HG02938 (cell line): Measurements from ENCODE around the gene VRK3.
"Not testable (repeated sequence)": the region's sequence is repeated elsewhere in the genome, so short reads cannot be mapped to it uniquely, and the experiment has no call there.

Source experiments
- ATAC-seq: cut with Tn5 transposase; IDR thresholded peaks from one replicate; pipeline ENCODE4 v1.9.1; 2021; ENCODE audit warnings: mild to moderate bottlenecking, moderate library complexity; ENCODE audit not compliant: unreplicated experiment

Gene VRK3

GRCh38 chr19:50025022-50025793 is at the start of gene VRK3:
Gene VRK3, minus strand, starts transcription at chr19:50025372. Its CDS starts 9,210 bp downstream, at chr19:50016162.
- peak; percentile 85 for ATAC-seq

DNA sequence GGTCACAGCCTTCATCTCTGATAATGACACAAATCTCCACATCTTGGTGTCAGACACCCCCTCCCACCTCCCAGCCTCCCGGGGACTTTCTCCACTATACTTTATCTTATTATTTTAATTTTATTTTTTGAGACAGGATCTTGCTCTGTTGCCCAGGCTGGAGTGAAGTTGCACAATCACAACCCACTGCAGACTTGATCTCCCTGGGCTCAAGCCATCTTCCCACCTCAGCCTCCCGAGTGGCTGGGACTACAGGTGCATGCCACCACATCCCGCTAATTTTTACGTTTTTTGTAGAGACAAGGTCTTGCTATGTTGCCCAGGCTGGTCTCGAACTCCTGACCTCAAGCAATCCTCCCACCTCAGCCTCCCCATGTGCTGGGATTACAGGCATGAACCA is 43.2 kb upstream of the VRK3 start:
- not testable (repeated sequence) for ATAC-seq

- ATAC-seq = no peak
Measured at GRCh38 chr19:50067575-50067974, 42.4 kb upstream of the VRK3 start.

- ATAC-seq = no peak
Measured at GRCh38 chr19:50065938-50066337, 40.8 kb upstream of the VRK3 start.

DNA sequence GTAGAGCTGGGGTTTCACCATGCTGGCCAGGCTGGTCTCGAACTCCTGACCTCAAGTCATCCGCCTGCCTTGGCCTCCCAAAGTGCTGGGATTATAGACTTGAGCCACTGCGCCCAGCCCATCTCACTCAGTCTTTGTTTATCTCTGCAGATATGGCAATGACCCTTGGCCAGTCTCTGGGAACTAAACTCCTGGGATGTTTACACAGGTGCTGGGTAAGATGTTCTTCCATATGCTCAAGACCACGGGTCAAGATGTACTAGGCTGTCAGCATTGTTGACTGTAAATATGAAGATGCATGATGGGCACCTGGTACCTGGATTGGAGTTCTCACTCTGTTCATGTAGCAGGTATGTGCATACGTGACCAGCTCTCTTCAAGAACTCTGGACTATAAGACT is 36.5 kb upstream of the VRK3 start:
- ATAC-seq = no peak

DNA sequence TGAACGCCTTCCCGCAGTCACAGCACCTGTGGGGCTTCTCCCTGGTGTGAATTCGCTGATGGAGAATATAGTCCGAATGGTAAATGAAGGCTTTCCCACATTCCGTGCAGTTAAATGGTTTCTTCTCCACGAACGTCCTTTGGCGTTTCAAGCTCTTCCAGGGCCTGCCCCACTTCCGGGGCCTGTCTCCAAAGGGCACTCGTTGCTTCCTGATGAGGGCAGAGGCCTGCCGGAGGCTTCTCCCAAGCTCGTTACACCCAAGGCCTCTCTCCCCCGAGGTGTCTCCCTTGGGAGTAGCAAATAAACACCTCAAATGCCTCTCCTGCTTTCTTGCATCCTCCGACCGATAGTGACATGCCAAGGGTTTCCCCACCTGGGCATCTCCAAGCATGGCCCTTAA is 34.9 kb upstream of the VRK3 start:
- no peak for ATAC-seq

GRCh38 chr19:50059045-50059444 is 33.9 kb upstream of the VRK3 start:
- no peak for ATAC-seq

GRCh38 chr19:50058425-50058824 is 33.3 kb upstream of the VRK3 start:
- ATAC-seq = no peak

DNA sequence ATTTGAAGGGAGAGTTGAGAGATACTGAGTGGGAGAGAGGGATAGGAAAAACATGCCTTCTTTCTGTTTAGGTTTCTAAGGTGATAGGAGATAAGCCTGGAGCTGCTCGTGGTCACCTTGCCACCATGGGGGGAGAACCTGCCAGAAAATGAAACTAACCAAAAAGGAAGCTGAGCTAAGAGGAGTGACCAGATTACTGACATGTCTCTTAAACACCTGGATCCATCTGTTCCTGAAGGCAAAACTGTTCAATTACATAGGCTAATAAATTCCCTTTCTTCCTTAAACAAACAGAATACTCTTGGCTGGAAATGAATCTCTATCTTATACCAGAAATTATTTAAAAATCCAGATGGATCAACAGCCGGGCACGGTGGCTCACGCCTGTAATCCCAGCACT is 27.9 kb upstream of the VRK3 start:
- no peak for ATAC-seq

DNA sequence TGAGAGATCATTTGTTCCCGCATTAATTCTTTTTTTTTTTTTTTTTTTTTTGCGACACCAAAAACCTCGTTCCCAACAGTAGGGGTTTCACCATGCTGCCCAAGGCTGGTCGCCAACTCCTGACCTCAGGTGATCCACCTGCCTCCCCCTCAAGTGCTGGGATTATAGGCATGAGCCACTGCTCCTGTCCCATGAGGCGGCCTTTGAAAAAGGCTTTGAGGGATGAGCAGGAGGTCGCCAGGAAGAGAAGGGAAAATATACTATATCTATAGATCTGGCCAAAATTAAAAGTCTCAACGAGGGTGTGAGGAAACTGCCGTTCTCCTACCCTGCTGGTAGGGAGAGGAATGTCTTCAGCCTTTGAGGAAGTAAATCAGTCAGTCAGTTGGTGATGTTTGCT is 26.8 kb upstream of the VRK3 start:
- ATAC-seq = no peak

DNA sequence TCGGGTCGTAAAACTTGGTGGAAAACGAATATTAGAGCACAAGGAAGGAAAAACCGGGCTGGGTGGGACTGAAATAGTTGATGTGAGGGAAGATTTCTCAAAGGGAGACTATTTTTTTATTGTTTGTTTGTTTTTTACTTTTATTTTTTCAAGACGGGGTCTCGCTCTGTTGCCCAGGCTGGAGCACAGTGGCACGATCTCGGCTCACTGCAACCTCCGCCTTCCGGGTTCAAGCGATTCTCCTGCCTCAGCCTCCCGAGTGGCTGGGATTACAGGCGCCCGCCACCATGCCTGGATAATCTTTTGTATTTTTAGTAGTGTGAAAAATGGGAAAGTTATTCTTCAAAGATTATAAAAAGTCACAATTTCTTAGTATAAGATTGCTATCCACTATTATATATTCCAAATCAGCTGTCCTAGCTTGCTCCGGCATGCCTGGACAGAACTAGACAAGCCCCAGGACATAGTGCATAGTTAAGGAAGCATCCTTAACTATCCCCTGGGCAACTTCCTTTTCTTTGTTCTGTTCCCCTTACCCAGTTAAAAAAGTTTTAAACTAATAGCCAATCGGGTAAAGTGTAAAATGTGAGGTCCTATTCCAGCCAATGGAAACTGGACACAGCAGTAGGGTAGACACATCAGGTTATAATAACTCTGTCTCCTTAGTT is 26.2 kb upstream of the VRK3 start:
- not testable (repeated sequence) for ATAC-seq

DNA sequence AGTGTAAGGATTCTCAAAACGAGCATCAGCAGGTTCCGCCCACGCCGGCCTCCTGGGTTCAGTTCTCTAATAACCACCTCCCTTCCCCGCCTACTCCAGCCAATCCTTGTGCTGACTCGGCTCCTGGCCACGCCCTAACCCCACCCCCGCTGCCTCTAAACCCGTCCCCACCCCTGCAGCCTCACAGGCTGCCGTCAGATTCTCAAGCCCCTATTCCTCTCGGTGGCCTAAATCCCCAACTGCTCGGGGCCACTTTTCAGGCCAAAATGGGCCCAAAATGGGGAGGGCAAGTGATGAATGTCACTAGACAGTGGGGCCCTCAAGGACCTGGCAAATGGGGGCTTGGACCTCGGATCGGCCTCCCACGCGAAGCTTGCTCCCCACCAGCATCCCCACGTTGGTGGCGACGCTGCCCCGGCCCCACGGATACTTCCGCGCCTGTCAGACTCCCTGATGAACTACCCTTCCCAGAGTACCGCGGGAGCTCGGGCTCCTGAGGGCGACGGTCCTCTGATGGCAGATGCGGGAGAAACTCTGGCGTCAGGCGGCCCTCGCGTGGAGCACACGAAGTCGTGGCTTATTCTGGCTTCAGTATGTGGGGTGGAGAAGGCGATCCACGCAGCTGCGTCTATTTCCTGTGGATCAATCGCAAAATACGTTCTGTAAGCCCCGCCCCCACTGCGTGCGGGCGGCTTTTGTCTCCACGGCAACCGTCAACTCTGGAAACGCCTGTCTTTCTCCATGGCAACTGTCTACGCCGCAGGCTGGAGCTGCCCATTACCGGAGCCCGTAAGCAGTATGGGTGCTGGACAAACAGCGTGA is 25.4 kb upstream of the VRK3 start:
- ATAC-seq = peak; percentile 42

DNA sequence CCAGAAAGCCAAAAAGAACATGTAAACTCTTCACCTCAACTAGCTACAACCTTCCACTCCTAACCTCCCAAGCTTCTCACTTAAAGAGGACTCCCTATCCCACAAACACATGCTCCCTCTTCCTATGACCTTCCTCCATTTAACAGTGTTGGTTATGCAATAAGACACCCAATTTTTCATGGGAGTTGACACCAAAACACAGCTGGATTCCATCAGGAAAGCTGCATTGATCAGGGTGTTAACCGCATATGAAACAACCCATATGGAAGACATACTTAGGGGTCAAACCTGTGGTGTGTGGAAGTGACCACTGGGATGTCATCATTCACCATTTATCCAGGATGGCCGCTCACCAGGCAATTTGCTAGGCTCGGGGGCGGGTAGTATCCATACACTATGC is 22.5 kb upstream of the VRK3 start:
- no peak for ATAC-seq

DNA sequence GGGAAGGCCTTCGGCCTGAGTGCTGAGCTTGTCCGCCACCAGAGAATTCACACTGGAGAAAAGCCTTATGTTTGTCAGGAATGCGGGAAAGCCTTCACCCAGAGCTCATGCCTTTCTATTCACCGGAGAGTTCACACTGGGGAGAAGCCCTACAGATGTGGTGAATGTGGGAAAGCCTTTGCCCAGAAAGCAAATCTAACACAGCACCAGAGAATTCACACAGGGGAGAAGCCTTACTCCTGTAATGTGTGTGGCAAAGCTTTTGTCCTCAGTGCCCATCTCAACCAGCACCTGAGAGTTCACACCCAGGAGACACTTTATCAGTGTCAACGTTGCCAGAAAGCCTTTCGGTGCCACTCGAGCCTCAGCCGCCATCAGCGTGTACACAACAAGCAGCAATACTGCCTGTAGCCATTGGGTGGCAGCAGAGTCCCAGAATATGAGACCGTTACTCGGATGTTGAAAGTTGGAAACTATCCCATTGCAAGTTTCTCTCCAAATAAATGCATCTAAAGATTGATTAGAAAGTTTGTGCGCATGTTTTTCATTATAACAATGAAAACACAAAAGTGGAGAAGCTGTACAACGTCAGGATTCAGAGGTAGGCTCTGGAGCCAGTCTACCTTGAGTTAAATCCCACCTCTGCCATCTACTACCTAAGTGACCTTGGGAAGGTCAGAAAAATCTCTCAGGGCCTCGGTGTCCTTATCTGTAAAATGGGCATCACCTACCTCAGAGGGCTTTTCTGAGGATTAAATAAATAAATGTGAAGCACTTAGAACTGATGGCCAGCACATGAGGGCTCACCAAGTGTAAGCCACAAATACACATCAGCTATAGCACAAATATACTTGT is 21.7 kb upstream of the VRK3 start:
- no peak for ATAC-seq

- ATAC-seq = no peak
Measured at GRCh38 chr19:50044922-50045321, 19.8 kb upstream of the VRK3 start.

GRCh38 chr19:50043967-50044366 is 18.8 kb upstream of the VRK3 start:
- no peak for ATAC-seq

DNA sequence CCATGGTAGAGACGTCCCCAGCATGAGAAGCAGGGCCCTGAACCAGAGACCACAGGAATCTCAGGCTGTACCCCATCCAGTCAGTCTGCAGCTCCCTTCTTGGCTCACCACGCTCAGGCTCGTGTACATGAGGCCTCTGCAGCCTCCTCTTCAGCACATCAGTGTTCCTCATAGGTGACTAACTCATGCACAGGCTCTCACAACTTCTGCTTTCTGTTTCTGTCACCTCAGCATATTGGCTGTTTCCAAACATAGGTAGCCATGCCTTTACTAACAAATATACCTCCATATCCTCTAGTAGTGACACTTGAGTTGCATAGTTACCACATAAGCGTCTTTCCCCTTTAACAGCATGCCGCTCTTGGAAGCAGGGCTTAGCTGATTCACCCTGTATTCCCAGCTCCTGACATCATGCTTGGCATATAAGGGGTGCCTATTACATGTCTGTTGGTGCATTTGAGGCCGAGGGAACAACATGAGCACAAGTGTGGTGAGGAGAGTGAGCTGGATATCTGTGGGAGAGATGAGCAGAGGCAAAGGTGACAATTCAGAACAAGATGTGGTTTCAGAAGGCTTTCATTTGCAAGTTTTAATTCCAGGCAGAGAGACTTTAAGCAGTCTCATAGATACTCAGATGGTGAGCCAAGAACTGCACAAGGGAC is 17.3 kb upstream of the VRK3 start:
- no peak for ATAC-seq

- no peak for ATAC-seq
Measured at GRCh38 chr19:50040967-50041366, 15.8 kb upstream of the VRK3 start.

GRCh38 chr19:50039968-50040367 is 14.8 kb upstream of the VRK3 start:
- ATAC-seq = no peak

DNA sequence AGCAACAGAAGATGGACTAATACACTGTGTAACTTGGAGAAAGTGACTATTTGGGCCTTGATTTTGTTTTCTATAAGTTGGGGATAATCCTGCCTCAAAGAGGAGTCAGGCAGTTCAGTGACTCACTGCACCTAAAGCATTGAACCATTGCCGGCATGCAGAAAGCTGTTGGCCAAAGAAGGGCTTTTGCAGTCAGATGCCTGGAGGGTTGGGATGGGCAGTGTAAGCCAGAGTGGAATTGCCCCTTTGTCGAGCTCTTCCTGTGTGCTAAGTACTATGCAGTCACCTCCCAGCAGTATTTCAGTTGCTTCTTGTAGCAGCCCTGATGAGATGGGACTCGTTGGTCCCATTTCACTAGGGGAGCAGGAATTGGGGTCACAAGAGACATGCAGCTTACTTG is 11.7 kb upstream of the VRK3 start:
- no peak for ATAC-seq
